H1 (cell line): Measurements from ENCODE around the gene BTRC. TPM values are rescaled to one million over a fixed set of nuclear protein-coding genes. Genes with fewer than 3 reads are reported as not detected.
A peak's percentile ranks its signal among the peaks of the same experiment; 100 is the strongest.

Experiments used
- CTCF ChIA-PET: fragments of 300-600 bp; sonication (Branson Sonifier 250); formaldehyde crosslinking; loops from one replicate; lab custom pipeline; 2021; ENCODE audit not compliant: partially characterized antibody; lab: Charles Lee
- POLR2A ChIA-PET: fragments of 300-600 bp; sonication (Branson Sonifier 250); formaldehyde crosslinking; loops from one replicate; lab custom pipeline; 2021; ENCODE audit warnings: inconsistent platforms; ENCODE audit not compliant: partially characterized antibody; lab: Charles Lee
- DNase-seq, 2 experiments: peaks; one replicate each; pipeline versions ENCODE4 v3.0.0 to v3.0.0-alpha.2; 2010 to 2022; ENCODE audit warnings: low spot score in 2 of 2, low read depth in 1 of 2, mixed read lengths in 1 of 2
- FAIRE-seq: peaks from 2 replicates; lab custom pipeline; 2011; peaks lifted over from hg19 to GRCh38; lab: Jason Lieb, UNC
- H2AFZ ChIP-seq: 2 replicates; pipeline ENCODE4 v1.8.1; 2012; ENCODE audit warnings: low read length, inconsistent platforms
- H2AK5ac ChIP-seq: 2 replicates; pipeline ENCODE4 v1.6.1; 2013; ENCODE audit warnings: low read depth, low read length
- H2BK120ac ChIP-seq: replicated peaks from 2 replicates; pipeline ENCODE3; 2013; ENCODE audit warnings: low read depth, low read length, inconsistent platforms
- H2BK12ac ChIP-seq: 2 replicates; pipeline ENCODE4 v1.6.1; 2013; ENCODE audit warnings: low read depth, low read length
- H2BK15ac ChIP-seq: 2 replicates; pipeline ENCODE4 v1.6.1; 2013; ENCODE audit warnings: low read length
- H2BK20ac ChIP-seq: 2 replicates; pipeline ENCODE4 v1.6.1; 2013; ENCODE audit warnings: low read length
- H2BK5ac ChIP-seq: 2 replicates; pipeline ENCODE4 v1.6.1; 2013; ENCODE audit warnings: low read depth, low read length
- H3K14ac ChIP-seq: 2 replicates; pipeline ENCODE4 v1.6.1; 2013; ENCODE audit warnings: inconsistent platforms; ENCODE audit not compliant: insufficient read length
- H3K18ac ChIP-seq: 2 replicates; pipeline ENCODE4 v1.6.1; 2013; ENCODE audit warnings: low read length; ENCODE audit errors: extremely low read depth
- H3K23ac ChIP-seq: 2 replicates; pipeline ENCODE4 v1.6.1; 2013; ENCODE audit warnings: inconsistent platforms; ENCODE audit not compliant: insufficient read length
- H3K23me2 ChIP-seq: 2 replicates; pipeline ENCODE4 v1.6.1; 2013; ENCODE audit warnings: low read depth, low read length
- H3K27ac ChIP-seq: 2 replicates; pipeline ENCODE4 v1.6.1; 2011; ENCODE audit warnings: low read depth, low read length, inconsistent platforms
- H3K27me3 ChIP-seq, 4 experiments: replicated peaks in 1 of 4; 1 replicate in 1 of 4; 2 replicates in 3 of 4; pipeline versions ENCODE4 v1.6.1 to v1.8.1; 2011 to 2013; ENCODE audit warnings: low read length in 3 of 4, mild to moderate bottlenecking in 3 of 4, inconsistent platforms in 2 of 4, mixed read lengths in 2 of 4, moderate library complexity in 1 of 4; ENCODE audit not compliant: control insufficient read depth in 3 of 4, insufficient read depth in 3 of 4; ENCODE audit errors: extremely low read depth in 1 of 4
- H3K36me3 ChIP-seq, 4 experiments: 2 replicates each; pipeline versions ENCODE4 v1.6.1 to v1.8.1; 2011 to 2013; ENCODE audit warnings: mild to moderate bottlenecking in 4 of 4, low read length in 3 of 4, moderate library complexity in 2 of 4, control low read depth in 1 of 4, inconsistent platforms in 1 of 4; ENCODE audit not compliant: insufficient read depth in 4 of 4, control insufficient read depth in 2 of 4
- H3K4ac ChIP-seq: replicated peaks from 2 replicates; pipeline ENCODE3; 2013; ENCODE audit warnings: low read length, low read depth, mixed read lengths, inconsistent platforms; ENCODE audit not compliant: insufficient read length
- H3K4me1 ChIP-seq, 4 experiments: replicated peaks in 1 of 4; 1 replicate in 1 of 4; 2 replicates in 3 of 4; pipeline versions ENCODE4 v1.6.1 to v1.8.1; 2011 to 2013; ENCODE audit warnings: low read length in 3 of 4, inconsistent platforms in 2 of 4, mixed read lengths in 1 of 4; ENCODE audit not compliant: insufficient read depth in 4 of 4, control insufficient read depth in 3 of 4
- H3K4me2 ChIP-seq, 2 experiments: 2 replicates each; pipeline versions ENCODE4 v1.6.1 to v1.8.1; 2011 to 2013; ENCODE audit warnings: low read depth in 2 of 2, low read length in 2 of 2, control low read depth in 1 of 2, inconsistent platforms in 1 of 2, mild to moderate bottlenecking in 1 of 2; ENCODE audit not compliant: insufficient read depth in 1 of 2
- H3K4me3 ChIP-seq, 4 experiments: fragments of 200-600, 300-600 bp in 1 of 4; sonication (generic), shearing (Covaris generic), sonication (Bioruptor Twin) in 1 of 4; 2 replicates each; pipeline versions ENCODE4 v1.5.1 to v1.8.1; 2011 to 2016; ENCODE audit warnings: low read length in 4 of 4, low read depth in 3 of 4, control low read depth in 2 of 4, inconsistent platforms in 2 of 4, mild to moderate bottlenecking in 2 of 4, mixed read lengths in 1 of 4, moderate library complexity in 1 of 4; ENCODE audit not compliant: insufficient read depth in 2 of 4; ENCODE audit errors: extremely low read depth in 1 of 4
- H3K56ac ChIP-seq: replicated peaks from 2 replicates; pipeline ENCODE3; 2013; ENCODE audit warnings: low read depth, mild to moderate bottlenecking, mixed read lengths, low read length, inconsistent platforms; ENCODE audit not compliant: insufficient read length
- H3K79me1 ChIP-seq: 2 replicates; pipeline ENCODE4 v1.6.1; 2013; ENCODE audit warnings: low read depth, low read length, control low read depth
- H3K79me2 ChIP-seq, 2 experiments: 2 replicates each; pipeline versions ENCODE4 v1.6.1 to v1.8.1; 2012 to 2013; ENCODE audit warnings: low read length in 2 of 2, mild to moderate bottlenecking in 2 of 2, inconsistent platforms in 1 of 2; ENCODE audit not compliant: insufficient read depth in 2 of 2, control insufficient read depth in 1 of 2
- H3K9ac ChIP-seq, 4 experiments: replicated peaks in 1 of 4; 1 replicate in 1 of 4; 2 replicates in 3 of 4; pipeline versions ENCODE4 v1.6.1 to v1.8.1; 2011 to 2013; ENCODE audit warnings: low read depth in 3 of 4, low read length in 3 of 4, control low read depth in 2 of 4, mild to moderate bottlenecking in 2 of 4, moderate library complexity in 2 of 4, inconsistent platforms in 1 of 4; ENCODE audit errors: extremely low read depth in 1 of 4
- H3K9me3 ChIP-seq, 2 experiments: 2 replicates each; pipeline versions ENCODE4 v1.6.1 to v1.8.1; 2012 to 2013; ENCODE audit warnings: mild to moderate bottlenecking in 2 of 2, moderate library complexity in 2 of 2, control low read depth in 1 of 2, inconsistent platforms in 1 of 2, low read depth in 1 of 2, low read length in 1 of 2, mixed read lengths in 1 of 2; ENCODE audit not compliant: insufficient read depth in 2 of 2
- H4K20me1 ChIP-seq, 2 experiments: replicated peaks in 1 of 2; 2 replicates each; pipeline versions ENCODE3 to v1.8.1; 2011 to 2013; ENCODE audit warnings: inconsistent platforms in 2 of 2, low read length in 2 of 2, mild to moderate bottlenecking in 1 of 2; ENCODE audit not compliant: insufficient read depth in 2 of 2, control insufficient read depth in 1 of 2
- H4K5ac ChIP-seq: 2 replicates; pipeline ENCODE4 v1.6.1; 2013; ENCODE audit warnings: low read length, low read depth, mixed read lengths, inconsistent platforms; ENCODE audit not compliant: insufficient read length
- H4K8ac ChIP-seq: 2 replicates; pipeline ENCODE4 v1.8.0; 2013; ENCODE audit warnings: mild to moderate bottlenecking, moderate library complexity, low read length, inconsistent platforms; ENCODE audit not compliant: insufficient read depth; ENCODE audit errors: extremely low read depth
- H4K91ac ChIP-seq: replicated peaks from 2 replicates; pipeline ENCODE3; 2013; ENCODE audit warnings: low read length, mixed read lengths, inconsistent platforms; ENCODE audit not compliant: insufficient read length
- SIN3A ChIP-seq, 2 experiments: IDR thresholded peaks in 1 of 2; conservative IDR thresholded peaks in 1 of 2; 2 replicates each; pipeline ENCODE4 v1.6.1; 2011 to 2012; ENCODE audit warnings: low read length in 2 of 2, improper control_type of control experiment in 1 of 2, low read depth in 1 of 2, mild to moderate bottlenecking in 1 of 2
- SIX5 ChIP-seq: IDR thresholded peaks from 2 replicates; pipeline ENCODE4 v1.6.1; 2011; ENCODE audit warnings: mild to moderate bottlenecking, low read depth, low read length
- TCF12 ChIP-seq: IDR thresholded peaks from 2 replicates; pipeline ENCODE4 v1.6.1; 2011; ENCODE audit warnings: low read depth, mild to moderate bottlenecking, low read length
- WGBS, 2 experiments: shearing (Covaris generic) in 1 of 2; methylation state at CpG; one replicate each; pipeline versions ENCODE4 v1.1.6 to v1.1.7; 2013 to 2015; ENCODE audit warnings: low lambda C conversion rate in 2 of 2, mixed read lengths in 2 of 2, inconsistent platforms in 1 of 2, low coverage in 1 of 2, missing lambda C conversion rate in 1 of 2; ENCODE audit not compliant: insufficient replicate concordance in 2 of 2, insufficient coverage in 1 of 2, insufficient read length in 1 of 2; ENCODE audit errors: extremely low coverage in 1 of 2, missing lambda C conversion rate in 1 of 2; 5-methylcytosine and 5-hydroxymethylcytosine counted together
- polyA plus RNA-seq, 7 experiments: library from polyadenylated mRNA; depleted of rRNA in 3 of 7; stranded (reverse) in 5 of 7; unstranded in 2 of 7; fragments of >200 nt in 5 of 7; fragments of 200-250 nt in 2 of 7; gene quantifications; 1 replicate in 5 of 7; 2 replicates in 1 of 7; 4 replicates in 1 of 7; pipeline versions ENCODE4 v1.2.1 to v1.2.3, GENCODE V29; 2011 to 2013; ENCODE audit warnings: missing spikeins in 2 of 7, mixed read lengths in 2 of 7
- total RNA-seq: library from RNA; stranded (reverse); fragmentation: NEBNext Ultra II Directional; extraction: Animal tissue kit (Norgen Biotek cat#: 25700); gene quantifications from 2 replicates; pipeline ENCODE4 v1.2.1, GENCODE V29; 2021
- TF ChIP-seq, protein P1 (sequence below): IDR thresholded peaks from 2 replicates; pipeline ENCODE4 v1.6.1; 2011; ENCODE audit warnings: low read depth, mild to moderate bottlenecking, low read length; ENCODE audit not compliant: insufficient read depth

Gene BTRC
- total and polyA plus RNA-seq, 2 of the 8 experiments (the other 6 are each of a cell fraction or from before 2014, with no cell fraction given): 9.9 to 24.7 TPM

- no peaks in the 10 kb centered on the region for H3K36me3 ChIP-seq
- TF ChIP-seq SIX5 (no peak), SIN3A (conservative IDR thresholded peaks at IDR 0.05 in 1 of 2, IDR thresholded peaks at IDR 0.05 in 1 of 2; ENCODE audit: low read depth in 1 of 2, low read length in 2 of 2) (no peak), TCF12 (no peak)
- TF ChIP-seq, protein P1, sequence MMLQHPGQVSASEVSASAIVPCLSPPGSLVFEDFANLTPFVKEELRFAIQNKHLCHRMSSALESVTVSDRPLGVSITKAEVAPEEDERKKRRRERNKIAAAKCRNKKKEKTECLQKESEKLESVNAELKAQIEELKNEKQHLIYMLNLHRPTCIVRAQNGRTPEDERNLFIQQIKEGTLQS: no peak
- TF ChIP-seq, all 59 proteins: peak for 0
- H3K23me2 ChIP-seq: no peaks in the 10 kb centered on the region
- no peak overlapping the region for H3K56ac ChIP-seq
- H2BK15ac ChIP-seq: no peak overlapping the region
- H4K20me1 ChIP-seq: no peaks in the 10 kb centered on the region
- no peak overlapping the region for H2AK5ac ChIP-seq
- no peak overlapping the region for H3K4ac ChIP-seq
- 91% methylated on average over 2 of the region's 2 CpGs; no CpG with 5 or more reads in 1 of the 2 experiments for WGBS, 2 experiments
- H4K5ac ChIP-seq: no peak overlapping the region
- no peak overlapping the region for H2BK120ac ChIP-seq
- peak overlapping the region; percentile 52; the same call in 1 of the 2 replicates for H2BK5ac ChIP-seq
- H2AFZ ChIP-seq: no peak overlapping the region
- no peaks in the 10 kb centered on the region for H3K9me3 ChIP-seq
- H3K27me3 ChIP-seq: no peaks in the 10 kb centered on the region
- H3K14ac ChIP-seq: no peak overlapping the region
- H3K18ac ChIP-seq: peak overlapping the region; percentile 15; the same call in 1 of the 2 replicates
- H2BK12ac ChIP-seq: no peak overlapping the region
- no peak overlapping the region for H4K91ac ChIP-seq
- CTCF ChIA-PET: interaction anchor here (0.6 to 8.5 kb wide), 11 partner anchors 12 to 356 kb away, joined by 3 to 65 read pairs (median 5); no protein-coding TSS in a partner anchor
- DNase-seq: no peak
- no peaks in the 10 kb centered on the region for H3K79me2 ChIP-seq
- no peak overlapping the region; the same call in 1 of the 2 replicates for H4K8ac ChIP-seq
- no peak overlapping the region for H3K23ac ChIP-seq
- no peak overlapping the region for H3K4me3 ChIP-seq
- POLR2A ChIA-PET: interaction anchor here (1.1 to 2.0 kb wide), 2 partner anchors 14 to 92 kb away, joined by 3 to 6 read pairs; no protein-coding TSS in a partner anchor
- H3K4me2 ChIP-seq: no peak overlapping the region
- peaks cover 0 to 2% (median 0%) of the 10 kb centered on the region in 4 experiments; a peak in 2 of 7 replicates for H3K4me1 ChIP-seq
- no peak overlapping the region for H3K9ac ChIP-seq
- FAIRE-seq: no peak
- H2BK20ac ChIP-seq: no peak overlapping the region
- H3K79me1 ChIP-seq: no peaks in the 10 kb centered on the region
- H3K27ac ChIP-seq: no peak overlapping the region
Measured at GRCh38 chr10:101558204-101558603, 204.2 kb downstream of the BTRC start.
